ENCODE results near the gene CDC25B. TPM values are rescaled to one million over a fixed set of nuclear protein-coding genes. Genes with fewer than 3 reads are reported as not detected.

The CDC25B gene
- polyA plus RNA-seq, 1 donor (not counting 4 experiments of a cell fraction or from before 2014, with no cell fraction given) = 23.5 TPM

- Histone ChIP-seq H3K27ac (ENCODE audit: control insufficient read depth, insufficient read depth, low read length) (peak overlapping the region; percentile 99), H4K20me1 (ENCODE audit: control insufficient read depth, extremely low read depth, insufficient read depth, low read length) (no peaks in the 10 kb centered on the region), H3K27me3 (ENCODE audit: control insufficient read depth, extremely low read depth, insufficient read depth, low read length) (no peaks in the 10 kb centered on the region), H3K9me1 (ENCODE audit: control insufficient read depth, extremely low read depth, insufficient read depth, low read length) (no peaks in the 10 kb centered on the region), H3K36me3 (ENCODE audit: control insufficient read depth in 2 of 2, extremely low read depth in 1 of 2, insufficient read depth in 2 of 2, low read length in 2 of 2) (peaks cover 33 to 67% of the 10 kb centered on the region in 2 experiments), H3K9ac (ENCODE audit: control insufficient read depth, extremely low read depth, insufficient read depth, low read length) (peak overlapping the region; percentile 47), H2AFZ (ENCODE audit: control insufficient read depth, low read length) (no peak overlapping the region), H3K9me3 (ENCODE audit: control insufficient read depth, low read depth, low read length) (no peaks in the 10 kb centered on the region), H3K4me2 (ENCODE audit: control insufficient read depth, extremely low read depth, insufficient read depth, low read depth, low read length) (peak overlapping the region; percentile 27), H3K4me1 (ENCODE audit: control insufficient read depth, extremely low read depth, insufficient read depth, low read length) (peaks cover 85% of the 10 kb centered on the region), H3K4me3 (ENCODE audit: control insufficient read depth in 2 of 3, extremely low read depth in 1 of 3, insufficient read depth in 2 of 3, low read depth in 1 of 3, low read length in 3 of 3) (no peak overlapping the region), H3K79me2 (ENCODE audit: control insufficient read depth, insufficient read depth, low read length) (peaks cover 12% of the 10 kb centered on the region)
- FAIRE-seq (no peak), DNase-seq (ENCODE audit: low read depth, low spot score) (no peak)
- TF ChIP-seq EZH2 (IDR thresholded peaks at IDR 0.05; ENCODE audit: low read length) = no peak
- no peak for TF ChIP-seq CTCF (optimal IDR thresholded peaks at IDR 0.05 in 1 of 3, IDR thresholded peaks at IDR 0.05 in 1 of 3, conservative IDR thresholded peaks at IDR 0.05 in 1 of 3; ENCODE audit: extremely low read depth in 1 of 3, insufficient read depth in 2 of 3, low read length in 3 of 3)
- dilution Hi-C loops (cut with MboI; ENCODE audit: extremely low pct_ligation_motif_present, low sequenced_read_pairs) = no loop called here
These were observed 7.7 kb downstream of the CDC25B start for GRCh38 chr20:3803854-3804253.

GRCh38 chr20:3804254-3804751 is 8.2 kb downstream of the CDC25B start:
- H3K4me2 ChIP-seq (ENCODE audit: control insufficient read depth, extremely low read depth, insufficient read depth, low read depth, low read length) = no peak overlapping the region
- peak overlapping the region; percentile 47 for H3K9ac ChIP-seq (ENCODE audit: control insufficient read depth, extremely low read depth, insufficient read depth, low read length)
- TF ChIP-seq CTCF (optimal IDR thresholded peaks at IDR 0.05 in 1 of 3, IDR thresholded peaks at IDR 0.05 in 1 of 3, conservative IDR thresholded peaks at IDR 0.05 in 1 of 3; ENCODE audit: extremely low read depth in 1 of 3, insufficient read depth in 2 of 3, low read length in 3 of 3) (no peak), EZH2 (IDR thresholded peaks at IDR 0.05; ENCODE audit: low read length) (no peak)
- H3K79me2 ChIP-seq (ENCODE audit: control insufficient read depth, insufficient read depth, low read length) = peaks cover 7% of the 10 kb centered on the region
- no peaks in the 10 kb centered on the region for H3K9me3 ChIP-seq (ENCODE audit: control insufficient read depth, low read depth, low read length)
- H3K9me1 ChIP-seq (ENCODE audit: control insufficient read depth, extremely low read depth, insufficient read depth, low read length) = no peaks in the 10 kb centered on the region
- FAIRE-seq = peak; percentile 69
- H3K4me3 ChIP-seq (ENCODE audit: control insufficient read depth in 2 of 3, extremely low read depth in 1 of 3, insufficient read depth in 2 of 3, low read depth in 1 of 3, low read length in 3 of 3) = no peak overlapping the region
- peaks cover 81% of the 10 kb centered on the region for H3K4me1 ChIP-seq (ENCODE audit: control insufficient read depth, extremely low read depth, insufficient read depth, low read length)
- H3K36me3 ChIP-seq (ENCODE audit: control insufficient read depth in 2 of 2, extremely low read depth in 1 of 2, insufficient read depth in 2 of 2, low read length in 2 of 2) = peaks cover 29 to 62% of the 10 kb centered on the region in 2 experiments
- H2AFZ ChIP-seq (ENCODE audit: control insufficient read depth, low read length) = no peak overlapping the region
- no peaks in the 10 kb centered on the region for H4K20me1 ChIP-seq (ENCODE audit: control insufficient read depth, extremely low read depth, insufficient read depth, low read length)
- peak overlapping the region; percentile 99 for H3K27ac ChIP-seq (ENCODE audit: control insufficient read depth, insufficient read depth, low read length)
- no peaks in the 10 kb centered on the region for H3K27me3 ChIP-seq (ENCODE audit: control insufficient read depth, extremely low read depth, insufficient read depth, low read length)
- peak; percentile 97 for DNase-seq (ENCODE audit: low read depth, low spot score)
- dilution Hi-C loops (cut with MboI; ENCODE audit: extremely low pct_ligation_motif_present, low sequenced_read_pairs) = no loop called here

All from keratinocyte (primary cell).